Panc1 (cell line): ENCODE results near the gene FBXO24. TPM values are rescaled to one million over a fixed set of nuclear protein-coding genes. Genes with fewer than 3 reads are reported as not detected.
A peak's percentile ranks its signal among the peaks of the same experiment; 100 is the strongest.

Experiments used
- ATAC-seq: fragments of 200-7000 bp; cut with Tn5 transposase; 2 replicates; pipeline ENCODE4 v1.9.1; 2020; ENCODE audit warnings: mild to moderate bottlenecking, moderate library complexity
- BruUV-seq: library from RNA; stranded (reverse); fragments of 400-500 nt; replicated peaks from 2 replicates; lab custom pipeline; 2021; lab: Mats Ljungman, UMichigan
- CTCF ChIA-PET: fragments of 300-600 bp; sonication (Branson Sonifier 250); formaldehyde crosslinking; loops from one replicate; lab custom pipeline; 2022; ENCODE audit warnings: antibody characterized with exemption; lab: Charles Lee
- POLR2A ChIA-PET: fragments of 300-600 bp; sonication (Branson Sonifier 250); formaldehyde crosslinking; loops from one replicate; lab custom pipeline; 2022; ENCODE audit warnings: antibody characterized with exemption; lab: Charles Lee
- DNase-seq: peaks from one replicate; pipeline ENCODE4 v3.0.0-alpha.2; 2010; ENCODE audit warnings: low read depth, low spot score
- H3K27ac ChIP-seq: 2 replicates; pipeline ENCODE4 v1.5.1; 2011; ENCODE audit warnings: mild to moderate bottlenecking, low read length, inconsistent platforms
- H3K27me3 ChIP-seq: fragments of 200-500 bp; sonication (Bioruptor generic); 2 replicates; pipeline ENCODE4 v1.6.0; 2014; ENCODE audit warnings: low read length, inconsistent platforms; ENCODE audit not compliant: control insufficient read depth, insufficient read depth
- H3K36me3 ChIP-seq: fragments of 200-500 bp; sonication (Bioruptor generic); 2 replicates; pipeline ENCODE4 v1.5.1; 2014; ENCODE audit warnings: inconsistent platforms, mild to moderate bottlenecking, low read length, moderate library complexity; ENCODE audit not compliant: control insufficient read depth, insufficient read depth
- H3K4me1 ChIP-seq: 2 replicates; pipeline ENCODE4 v1.5.1; 2011; ENCODE audit warnings: inconsistent platforms, mild to moderate bottlenecking, low read length, moderate library complexity; ENCODE audit not compliant: control insufficient read depth, insufficient read depth
- H3K4me3 ChIP-seq, 2 experiments: 2 replicates each; pipeline ENCODE4 v1.5.1; 2011 to 2012; ENCODE audit warnings: low read depth in 2 of 2, low read length in 2 of 2, mild to moderate bottlenecking in 2 of 2, inconsistent platforms in 1 of 2, moderate library complexity in 1 of 2
- H3K9me3 ChIP-seq: fragments of 200-500 bp; sonication (Bioruptor generic); 2 replicates; pipeline ENCODE4 v1.5.1; 2014; ENCODE audit warnings: low read depth, mild to moderate bottlenecking, inconsistent platforms, low read length, moderate library complexity; ENCODE audit not compliant: control insufficient read depth, insufficient read depth
- CTCF ChIP-seq: fragments of 450-650 bp; IDR thresholded peaks from 2 replicates; pipeline ENCODE4 v1.5.1; 2017; ENCODE audit warnings: mild to moderate bottlenecking
- POLR2AphosphoS5 ChIP-seq: IDR thresholded peaks from 2 replicates; pipeline ENCODE4 v1.6.1; 2012; ENCODE audit warnings: mild to moderate bottlenecking, low read depth, low read length, moderate library complexity
- SIN3A ChIP-seq: IDR thresholded peaks from 2 replicates; pipeline ENCODE4 v1.6.1; 2012; ENCODE audit warnings: low read depth, mild to moderate bottlenecking, low read length, moderate library complexity, borderline replicate concordance; ENCODE audit not compliant: insufficient read depth
- TCF7L2 ChIP-seq: IDR thresholded peaks from 2 replicates; pipeline ENCODE4 v1.6.1; 2011; ENCODE audit warnings: mild to moderate bottlenecking, low read depth, low read length, inconsistent platforms
- in situ Hi-C: cut with HindIII; loops from 2 replicates; pipeline ENCODE4 v1.10.0; 2016; ENCODE audit warnings: low sequenced_read_pairs, low pct_unique_long_range_greater_than_20kb
- intact Hi-C: fragments of 100-400 bp; cut with micrococcal nuclease; formaldehyde crosslinking; loops from one replicate; pipeline ENCODE4 v1.10.0; 2022; ENCODE audit not compliant: unreplicated experiment
- total RNA-seq: library from RNA; stranded (reverse); gene quantifications from one replicate; pipeline ENCODE4 v1.2.1, GENCODE V29; 2021; ENCODE audit not compliant: unreplicated experiment
- TF ChIP-seq, protein P1 (sequence below), 2 experiments: IDR thresholded peaks; 2 replicates each; pipeline ENCODE4 v1.6.1; 2011 to 2012; ENCODE audit warnings: low read depth in 2 of 2, control low read depth in 1 of 2, low read length in 1 of 2, mild to moderate bottlenecking in 1 of 2, moderate library complexity in 1 of 2; ENCODE audit not compliant: insufficient read depth in 1 of 2

FBXO24 gene
- total RNA-seq, 1 experiment from 2014 or later: 0.59 TPM

GRCh38 chr7:100603726-100604027 lies 17.5 kb downstream of the FBXO24 start:
- POLR2A ChIA-PET: no interaction called here
- peak; percentile 8; the same call in 1 of the 2 replicates for ATAC-seq
- H3K36me3 ChIP-seq: no peaks in the 10 kb centered on the region

DNA sequence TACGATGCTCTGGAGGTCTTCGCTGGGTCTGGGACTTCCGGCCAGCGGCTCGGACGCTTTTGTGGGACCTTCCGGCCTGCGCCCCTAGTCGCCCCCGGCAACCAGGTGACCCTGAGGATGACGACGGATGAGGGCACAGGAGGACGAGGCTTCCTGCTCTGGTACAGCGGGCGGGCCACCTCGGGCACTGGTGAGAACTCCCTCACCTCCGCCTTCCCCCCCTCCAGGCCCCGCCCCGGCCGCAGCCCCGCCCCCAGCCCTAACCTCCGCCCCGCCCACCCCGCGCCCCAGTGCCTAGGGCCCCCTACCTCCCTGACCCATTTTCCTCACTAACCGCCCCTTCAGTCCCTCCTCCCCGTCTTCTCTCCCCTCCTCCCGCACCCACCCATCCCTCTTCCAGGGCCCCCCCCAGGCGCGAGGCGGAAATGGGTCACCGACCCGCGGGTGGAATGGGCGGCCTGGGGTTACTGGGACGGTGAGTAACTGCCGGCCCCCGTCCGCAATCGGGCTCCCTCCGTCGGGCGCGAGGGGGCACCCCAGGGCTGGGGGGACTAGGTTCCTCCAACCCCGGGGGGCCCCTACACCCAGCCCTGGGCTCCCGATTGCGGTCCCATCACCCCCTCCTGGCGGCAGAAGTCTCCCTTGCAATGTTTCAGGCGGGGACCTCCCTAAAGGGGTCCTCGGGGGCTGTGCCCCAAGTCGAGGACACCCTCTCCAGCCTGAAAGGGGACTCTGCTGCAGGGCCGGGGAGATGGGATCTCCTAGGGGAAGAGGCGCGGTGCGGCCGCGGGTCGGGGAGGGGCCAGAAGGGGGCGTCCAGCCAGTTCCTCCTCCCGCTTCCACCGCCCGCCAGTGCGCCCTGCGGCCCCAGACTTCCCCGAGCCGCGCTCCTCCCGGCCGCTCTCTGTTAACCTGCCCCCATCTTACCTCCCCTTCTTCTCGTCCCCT lies 18.2 kb downstream of the FBXO24 start:
- intact Hi-C loops: no loop called here
- DNase-seq: no peak

More at GRCh38 chr7:100603726-100604027, 17.5 kb downstream of the FBXO24 start:
- Histone ChIP-seq H3K27me3 (no peaks in the 10 kb centered on the region), H3K4me3 (peak overlapping the region; percentile 51 to 67), H3K4me1 (peaks cover 8% of the 10 kb centered on the region; the same call in 1 of the 2 replicates), H3K27ac (peak overlapping the region; percentile 2; the same call in 1 of the 2 replicates), H3K9me3 (no peaks in the 10 kb centered on the region)
- intact Hi-C loops: no loop called here
- in situ Hi-C loops: no loop called here
- CTCF ChIA-PET: interaction anchor here (0.5 kb wide), 1 partner anchor 22 kb away, joined by 4 read pairs; no protein-coding TSS in a partner anchor
- no peak for DNase-seq
- BruUV-seq: no TSS peak
- TF ChIP-seq POLR2AphosphoS5 (no peak), CTCF (no peak), SIN3A (no peak), TCF7L2 (no peak)
- TF ChIP-seq, protein P1, sequence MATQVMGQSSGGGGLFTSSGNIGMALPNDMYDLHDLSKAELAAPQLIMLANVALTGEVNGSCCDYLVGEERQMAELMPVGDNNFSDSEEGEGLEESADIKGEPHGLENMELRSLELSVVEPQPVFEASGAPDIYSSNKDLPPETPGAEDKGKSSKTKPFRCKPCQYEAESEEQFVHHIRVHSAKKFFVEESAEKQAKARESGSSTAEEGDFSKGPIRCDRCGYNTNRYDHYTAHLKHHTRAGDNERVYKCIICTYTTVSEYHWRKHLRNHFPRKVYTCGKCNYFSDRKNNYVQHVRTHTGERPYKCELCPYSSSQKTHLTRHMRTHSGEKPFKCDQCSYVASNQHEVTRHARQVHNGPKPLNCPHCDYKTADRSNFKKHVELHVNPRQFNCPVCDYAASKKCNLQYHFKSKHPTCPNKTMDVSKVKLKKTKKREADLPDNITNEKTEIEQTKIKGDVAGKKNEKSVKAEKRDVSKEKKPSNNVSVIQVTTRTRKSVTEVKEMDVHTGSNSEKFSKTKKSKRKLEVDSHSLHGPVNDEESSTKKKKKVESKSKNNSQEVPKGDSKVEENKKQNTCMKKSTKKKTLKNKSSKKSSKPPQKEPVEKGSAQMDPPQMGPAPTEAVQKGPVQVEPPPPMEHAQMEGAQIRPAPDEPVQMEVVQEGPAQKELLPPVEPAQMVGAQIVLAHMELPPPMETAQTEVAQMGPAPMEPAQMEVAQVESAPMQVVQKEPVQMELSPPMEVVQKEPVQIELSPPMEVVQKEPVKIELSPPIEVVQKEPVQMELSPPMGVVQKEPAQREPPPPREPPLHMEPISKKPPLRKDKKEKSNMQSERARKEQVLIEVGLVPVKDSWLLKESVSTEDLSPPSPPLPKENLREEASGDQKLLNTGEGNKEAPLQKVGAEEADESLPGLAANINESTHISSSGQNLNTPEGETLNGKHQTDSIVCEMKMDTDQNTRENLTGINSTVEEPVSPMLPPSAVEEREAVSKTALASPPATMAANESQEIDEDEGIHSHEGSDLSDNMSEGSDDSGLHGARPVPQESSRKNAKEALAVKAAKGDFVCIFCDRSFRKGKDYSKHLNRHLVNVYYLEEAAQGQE (IDR thresholded peaks at IDR 0.05; ENCODE audit: insufficient read depth in 1 of 2, low read depth in 2 of 2, low read length in 1 of 2): no peak

More for the DNA sequence above, 18.2 kb downstream of the FBXO24 start:
- H3K4me3 ChIP-seq: peak overlapping the region; percentile 67 to 79
- CTCF ChIA-PET: interaction anchor here (0.5 kb wide), 1 partner anchor 22 kb away, joined by 4 read pairs; no protein-coding TSS in a partner anchor
- POLR2A ChIA-PET: interaction anchor here (0.6 kb wide), 1 partner anchor 71 kb away, joined by 3 read pairs; no protein-coding TSS in a partner anchor
- BruUV-seq: no TSS peak
- H3K4me1 ChIP-seq: peaks cover 8% of the 10 kb centered on the region; the same call in 1 of the 2 replicates
- in situ Hi-C loops: no loop called here
- ATAC-seq: peak; percentile 88
- H3K36me3 ChIP-seq: no peaks in the 10 kb centered on the region
- H3K27me3 ChIP-seq: no peaks in the 10 kb centered on the region
- peak overlapping the region; percentile 78 for H3K27ac ChIP-seq
- no peaks in the 10 kb centered on the region for H3K9me3 ChIP-seq
- peak; percentile 81 for TF ChIP-seq CTCF
- TF ChIP-seq, protein P1 (IDR thresholded peaks at IDR 0.05; ENCODE audit: insufficient read depth in 1 of 2, low read depth in 2 of 2, low read length in 1 of 2): no peak
- 0 out of 2 replicates have a peak, but pooled peaks have one; percentile 32 for TF ChIP-seq SIN3A
- TF ChIP-seq POLR2AphosphoS5: 0 out of 2 replicates have a peak, but pooled peaks have one; percentile 2
